Right lobe of liver (tissue), 4 donors: ENCODE data around the gene TMEM144.

Experiments used
- POLR2A ChIP-seq: fragments of 450-650 bp; IDR thresholded peaks from one replicate; pipeline ENCODE4 v1.6.1; 2017; ENCODE audit warnings: antibody characterized with exemption, mild to moderate bottlenecking
- TF ChIP-seq, protein P1 (sequence below), 4 donors: fragments of 200-600 bp in 3 of 4; fragments of 450-650 bp in 1 of 4; IDR thresholded peaks; one replicate each; pipeline versions ENCODE4 v1.5.1 to v1.8.0; 2016 to 2022; ENCODE audit warnings: antibody characterized with exemption in 4 of 4, mild to moderate bottlenecking in 2 of 4
- donor health status: DM: no; HTN: no; CAD: no.
- donor health status: DM: no; HTN: no; CAD: no.
- donor health status: DM: no; HTN: yes; CAD: no.

- TF ChIP-seq, protein P1, sequence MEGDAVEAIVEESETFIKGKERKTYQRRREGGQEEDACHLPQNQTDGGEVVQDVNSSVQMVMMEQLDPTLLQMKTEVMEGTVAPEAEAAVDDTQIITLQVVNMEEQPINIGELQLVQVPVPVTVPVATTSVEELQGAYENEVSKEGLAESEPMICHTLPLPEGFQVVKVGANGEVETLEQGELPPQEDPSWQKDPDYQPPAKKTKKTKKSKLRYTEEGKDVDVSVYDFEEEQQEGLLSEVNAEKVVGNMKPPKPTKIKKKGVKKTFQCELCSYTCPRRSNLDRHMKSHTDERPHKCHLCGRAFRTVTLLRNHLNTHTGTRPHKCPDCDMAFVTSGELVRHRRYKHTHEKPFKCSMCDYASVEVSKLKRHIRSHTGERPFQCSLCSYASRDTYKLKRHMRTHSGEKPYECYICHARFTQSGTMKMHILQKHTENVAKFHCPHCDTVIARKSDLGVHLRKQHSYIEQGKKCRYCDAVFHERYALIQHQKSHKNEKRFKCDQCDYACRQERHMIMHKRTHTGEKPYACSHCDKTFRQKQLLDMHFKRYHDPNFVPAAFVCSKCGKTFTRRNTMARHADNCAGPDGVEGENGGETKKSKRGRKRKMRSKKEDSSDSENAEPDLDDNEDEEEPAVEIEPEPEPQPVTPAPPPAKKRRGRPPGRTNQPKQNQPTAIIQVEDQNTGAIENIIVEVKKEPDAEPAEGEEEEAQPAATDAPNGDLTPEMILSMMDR (IDR thresholded peaks at IDR 0.05) = no peak
- TF ChIP-seq POLR2A = no peak
Observed at GRCh38 chr4:158182736-158183135, 27.6 kb upstream of the TMEM144 start.
